8988T (cell line): ENCODE results near the gene SLAMF8.
A peak's percentile ranks its signal among the peaks of the same experiment; 100 is the strongest.

Source experiments
- DNase-seq: peaks from one replicate; pipeline ENCODE4 v3.0.0; 2011

The SLAMF8 gene

DNA sequence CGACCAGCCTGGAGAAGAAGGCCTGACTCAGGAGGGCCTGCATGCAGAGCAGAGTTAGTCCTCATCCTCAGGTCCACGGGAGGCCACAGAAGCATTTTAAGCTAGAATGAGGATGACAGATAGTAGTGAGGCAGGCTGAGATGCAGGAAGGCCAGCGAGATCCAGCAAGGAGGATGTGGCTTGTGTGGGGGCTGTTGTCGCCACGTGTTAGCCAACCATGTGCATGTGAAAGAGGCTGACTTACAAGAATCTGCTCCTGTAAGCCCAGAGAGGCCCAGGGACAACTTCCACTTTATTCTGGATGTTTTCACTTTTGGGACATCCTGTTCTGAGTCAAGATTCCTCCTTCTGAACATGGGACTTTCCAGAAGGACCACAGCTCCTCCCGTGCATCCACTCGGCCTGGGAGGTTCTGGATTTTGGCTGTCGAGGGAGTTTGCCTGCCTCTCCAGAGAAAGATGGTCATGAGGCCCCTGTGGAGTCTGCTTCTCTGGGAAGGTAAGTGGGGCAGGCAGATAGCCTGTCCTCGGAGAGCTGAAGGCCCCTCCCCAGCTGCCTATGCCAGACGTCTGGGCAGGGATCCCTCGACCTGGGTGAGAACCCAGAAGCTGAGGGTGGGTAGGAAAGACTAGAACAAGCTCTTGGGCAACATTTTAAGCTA lies at the start of gene SLAMF8:
SLAMF8 (plus strand) TSS at position 433 of the 661 bp plus-strand sequence; CDS start at position 459, 26 bp downstream.
- no peak for DNase-seq

DNA sequence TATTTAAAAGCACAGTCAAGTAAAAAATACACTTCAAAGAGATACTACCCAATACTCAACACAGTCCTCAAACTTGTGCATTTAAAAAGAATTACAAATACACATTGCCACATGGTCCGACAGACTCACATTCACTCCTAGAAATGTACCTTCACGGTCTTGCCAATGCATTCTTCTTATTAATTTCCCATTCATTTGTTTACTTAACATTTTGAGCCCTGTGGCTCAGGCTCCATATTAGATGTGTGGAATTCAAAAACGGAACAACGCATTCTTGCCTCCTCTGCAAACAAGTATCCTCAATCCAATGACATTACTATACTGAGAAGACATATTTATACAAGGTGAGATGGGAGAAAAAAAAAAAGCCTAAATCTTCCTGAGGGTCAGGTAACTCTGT lies 48.4 kb upstream of the SLAMF8 start:
- DNase-seq = no peak

DNA sequence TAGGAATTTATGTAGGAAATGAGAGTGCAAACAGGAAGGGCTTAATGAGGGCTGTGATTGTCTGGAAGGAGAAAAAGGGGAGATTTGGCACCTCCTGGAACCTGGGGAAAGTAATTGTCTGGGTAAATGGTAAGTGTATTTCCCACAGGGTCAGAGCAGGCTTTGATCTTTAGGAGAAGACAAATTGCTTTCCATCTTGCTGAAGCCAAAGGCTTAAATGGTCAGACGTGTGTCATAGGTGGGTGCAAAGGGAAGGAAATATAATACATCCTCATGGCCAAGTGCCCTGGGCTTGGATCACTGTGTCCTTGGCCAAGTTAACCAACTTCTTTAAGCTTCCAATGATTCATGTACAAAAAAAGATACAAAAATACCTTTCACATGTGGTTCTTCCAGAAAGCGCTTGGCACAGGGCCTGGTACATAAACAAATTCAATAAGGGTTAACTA lies 47.2 kb upstream of the SLAMF8 start:
- no peak for DNase-seq

DNA sequence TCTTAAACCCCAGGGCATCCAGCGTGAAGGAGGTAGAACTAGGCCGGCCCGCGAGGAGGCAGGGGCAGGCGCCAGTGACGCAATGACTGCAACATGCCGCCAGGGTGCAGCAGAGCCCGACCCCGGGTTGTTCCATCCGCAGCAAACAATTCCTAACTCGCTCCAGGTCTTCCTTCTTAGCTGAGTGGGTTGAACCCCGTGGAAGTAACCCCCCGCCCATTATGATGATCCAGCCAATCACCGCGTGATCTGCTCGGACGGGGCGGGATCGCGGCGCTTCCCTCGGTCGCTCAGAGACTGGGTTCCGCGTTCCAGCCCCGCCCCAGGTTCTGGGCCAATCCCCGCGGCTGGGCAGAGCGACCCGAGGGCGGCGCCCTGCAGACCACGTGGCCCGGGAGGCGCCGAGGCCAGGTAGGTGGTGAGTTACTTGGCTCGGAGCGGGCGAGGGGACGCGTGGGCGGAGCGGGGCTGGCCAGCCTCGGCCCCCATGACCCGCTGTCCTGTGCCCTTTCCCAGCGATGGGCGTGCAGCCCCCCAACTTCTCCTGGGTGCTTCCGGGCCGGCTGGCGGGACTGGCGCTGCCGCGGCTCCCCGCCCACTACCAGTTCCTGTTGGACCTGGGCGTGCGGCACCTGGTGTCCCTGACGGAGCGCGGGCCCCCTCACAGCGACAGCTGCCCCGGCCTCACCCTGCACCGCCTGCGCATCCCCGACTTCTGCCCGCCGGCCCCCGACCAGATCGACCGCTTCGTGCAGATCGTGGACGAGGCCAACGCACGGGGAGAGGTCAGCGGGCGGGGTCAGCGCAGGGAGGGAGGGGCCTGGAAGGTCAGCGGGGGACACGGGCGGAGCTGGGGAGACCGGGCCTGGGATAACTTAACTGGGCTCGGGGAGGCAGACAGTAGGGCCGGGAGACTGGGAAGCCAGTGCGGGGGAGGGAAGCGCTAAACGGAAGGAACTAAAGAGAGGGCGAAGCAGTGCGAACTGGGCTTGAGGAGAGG lies 45.8 kb upstream of the SLAMF8 start, which contains the start of gene DUSP23:
DUSP23 (plus strand) TSS at position 380 of the 1,000 bp plus-strand sequence; CDS start at position 519, 139 bp downstream.
- DNase-seq = peak; percentile 88

DNA sequence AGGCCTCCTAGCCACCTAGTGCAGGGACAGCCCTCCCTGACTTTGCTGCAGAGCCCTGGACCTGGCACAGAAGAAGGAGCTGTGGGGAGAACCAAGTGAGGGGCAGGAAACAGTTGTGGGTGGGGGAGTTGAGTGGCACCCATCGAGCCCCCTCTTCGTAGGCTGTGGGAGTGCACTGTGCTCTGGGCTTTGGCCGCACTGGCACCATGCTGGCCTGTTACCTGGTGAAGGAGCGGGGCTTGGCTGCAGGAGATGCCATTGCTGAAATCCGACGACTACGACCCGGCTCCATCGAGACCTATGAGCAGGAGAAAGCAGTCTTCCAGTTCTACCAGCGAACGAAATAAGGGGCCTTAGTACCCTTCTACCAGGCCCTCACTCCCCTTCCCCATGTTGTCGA lies 44.7 kb upstream of the SLAMF8 start:
- DNase-seq = no peak

DNA sequence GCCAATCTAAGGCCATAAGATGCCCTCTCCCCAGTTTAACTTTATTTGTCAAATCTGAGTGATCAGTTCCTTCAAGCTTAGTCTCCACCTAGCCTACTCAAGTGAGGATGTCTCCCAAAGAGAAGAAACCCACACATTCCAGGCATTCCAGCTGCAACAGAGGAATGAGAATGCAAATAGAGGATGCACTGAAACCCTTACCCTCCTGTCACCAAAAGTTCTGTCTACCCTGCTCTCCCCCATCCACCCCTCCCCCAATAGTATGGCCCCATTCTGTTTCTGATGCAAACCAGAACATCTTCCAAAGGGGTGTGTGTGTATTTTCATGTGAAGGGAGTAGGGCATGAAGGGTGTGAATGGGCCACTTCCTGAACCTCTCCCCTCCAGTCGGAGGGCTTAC lies 42.9 kb upstream of the SLAMF8 start:
- no peak for DNase-seq

DNA sequence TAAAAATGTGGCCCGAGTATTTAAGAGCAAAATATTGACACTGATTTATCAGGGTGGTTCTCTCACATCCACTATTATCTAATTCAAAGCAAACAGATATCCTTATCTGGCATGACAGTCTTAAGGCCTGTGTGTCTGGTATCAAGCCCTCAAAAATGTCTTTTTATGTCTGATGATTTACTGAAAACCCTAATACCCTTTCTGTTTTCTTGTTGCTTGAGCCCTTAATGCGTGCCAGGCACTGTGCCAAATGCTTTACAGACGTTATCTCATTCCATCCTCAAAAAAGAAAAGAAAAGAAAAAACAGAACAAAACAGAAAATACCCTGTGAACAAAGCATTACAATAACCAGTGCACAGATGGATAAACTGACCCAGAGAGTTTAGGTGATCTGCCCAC lies 40.2 kb upstream of the SLAMF8 start:
- DNase-seq = no peak

DNA sequence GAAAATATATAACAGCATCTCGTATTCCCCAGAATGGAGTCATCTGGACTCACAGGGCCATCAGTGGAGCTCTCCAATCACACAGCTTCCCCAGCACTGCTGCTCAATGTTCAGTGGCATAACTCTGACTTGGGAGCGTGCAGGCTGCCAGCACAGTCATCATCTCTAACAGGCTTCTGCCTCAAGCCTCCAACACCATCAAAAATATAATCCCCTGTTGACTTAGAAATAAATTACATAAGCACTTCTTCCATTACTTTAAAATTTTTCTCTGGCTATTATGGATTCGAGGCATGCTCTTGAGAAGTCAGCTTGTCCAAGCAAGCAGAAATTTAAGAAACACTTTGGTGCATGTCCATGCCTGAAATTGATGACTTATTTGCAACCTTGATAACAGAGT lies 39.7 kb upstream of the SLAMF8 start:
- DNase-seq = no peak

DNA sequence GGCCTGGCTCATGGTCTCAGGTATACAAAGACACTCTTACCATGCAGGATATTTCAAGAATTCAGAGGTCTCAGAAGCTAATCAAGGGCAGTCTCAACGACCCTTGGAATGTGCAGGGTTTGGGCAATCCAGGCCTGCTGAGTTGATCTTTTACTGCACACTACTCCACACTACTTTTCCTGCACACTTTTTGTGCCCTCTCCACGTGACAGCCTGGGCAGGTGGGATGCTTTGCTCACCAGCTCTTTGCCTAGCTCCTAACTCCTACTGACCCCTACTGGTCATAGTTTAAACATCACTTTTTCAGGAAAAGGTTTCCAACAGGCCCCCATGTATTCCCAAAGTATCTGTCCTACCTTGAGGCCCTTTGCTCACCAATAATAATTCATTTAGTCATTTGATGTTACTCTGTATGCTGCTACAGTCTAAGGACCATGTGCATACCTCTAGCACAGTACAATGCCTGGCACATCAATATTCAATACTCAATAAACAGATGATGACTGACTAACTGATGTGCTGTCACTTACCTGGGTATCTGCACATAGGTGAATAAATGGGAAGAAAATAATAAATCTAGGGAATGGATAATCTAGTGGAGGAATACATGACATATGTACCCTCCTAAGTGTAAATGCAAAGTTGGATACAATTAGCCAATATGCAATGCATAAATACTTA lies 36.3 kb upstream of the SLAMF8 start:
- DNase-seq = no peak

DNA sequence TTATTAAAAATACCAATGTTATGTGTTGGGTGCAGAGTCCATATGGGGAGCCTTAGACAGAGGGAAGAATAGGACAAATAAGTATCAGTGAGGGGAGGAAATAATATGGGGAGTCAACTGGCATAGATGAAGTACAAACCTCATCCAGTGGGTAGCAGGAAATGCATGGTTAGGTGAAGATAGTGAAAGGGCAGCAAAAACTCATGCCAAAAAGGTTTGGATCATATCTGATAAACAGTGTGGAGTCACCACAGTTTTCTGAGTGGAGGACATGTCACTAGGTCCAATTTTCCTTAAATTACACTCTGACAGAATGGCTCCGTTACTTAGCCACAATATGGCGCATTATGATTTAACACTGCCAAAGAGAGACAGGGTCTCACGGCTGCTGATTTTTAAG lies 35.6 kb upstream of the SLAMF8 start:
- DNase-seq = no peak

DNA sequence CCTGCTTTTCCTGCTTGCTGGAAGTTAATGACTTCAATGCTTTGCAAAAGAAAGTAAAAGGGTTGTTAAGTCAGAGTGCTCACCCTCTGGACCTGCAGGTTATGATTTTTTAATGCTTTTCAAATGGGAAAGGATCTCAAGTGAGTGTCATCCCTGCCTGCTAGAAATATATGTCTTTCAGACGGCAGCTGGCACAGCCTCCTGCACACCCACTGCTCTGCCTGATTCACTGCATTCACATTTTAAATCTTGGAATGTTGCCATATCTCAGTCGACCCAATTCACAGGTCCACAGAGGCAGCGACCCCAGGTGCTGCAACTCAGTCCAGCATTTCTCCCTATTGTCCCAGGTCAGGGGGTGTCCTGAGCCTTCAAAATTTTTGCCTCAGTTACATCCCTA lies 35.2 kb upstream of the SLAMF8 start:
- no peak for DNase-seq

DNA sequence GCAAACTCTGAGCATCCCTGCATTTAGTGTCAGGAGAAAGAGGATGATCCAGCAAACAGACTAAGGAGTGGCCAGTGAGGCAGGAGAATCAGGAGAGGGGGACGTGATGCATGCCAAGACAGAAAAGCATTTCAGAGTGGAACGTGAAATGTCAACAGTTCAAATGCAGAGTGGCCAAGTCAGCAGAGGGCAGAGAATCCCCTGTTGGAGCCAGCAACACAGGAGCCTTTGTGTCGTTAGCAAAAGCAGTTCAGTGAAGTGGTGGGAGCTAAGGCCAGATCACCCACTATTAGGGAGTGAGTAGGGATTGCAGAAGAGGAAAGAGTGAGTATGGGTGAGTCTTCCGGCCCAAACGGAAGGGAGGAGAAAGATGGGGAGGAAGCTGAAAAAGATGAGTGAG lies 31.1 kb upstream of the SLAMF8 start:
- no peak for DNase-seq

DNA sequence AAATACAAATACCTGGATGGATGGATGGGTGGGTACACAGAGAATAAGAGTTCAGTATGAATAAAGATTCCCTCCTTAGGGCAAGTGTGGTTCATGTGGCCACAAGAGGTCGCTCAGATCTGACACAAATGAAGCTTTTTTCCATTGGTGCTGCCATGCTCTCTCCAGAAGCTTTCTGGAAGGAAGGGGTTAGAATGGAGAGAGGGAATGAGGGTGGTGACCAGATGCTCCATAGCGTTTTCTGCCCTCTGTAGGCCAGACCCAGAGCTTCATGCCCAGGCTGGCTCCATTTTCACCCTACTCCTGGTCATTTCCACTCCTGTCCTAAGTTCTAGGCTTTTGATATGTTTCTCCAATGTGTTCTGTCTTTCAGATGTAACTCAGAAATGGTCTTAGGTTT lies 27.8 kb upstream of the SLAMF8 start:
- peak; percentile 54 for DNase-seq

DNA sequence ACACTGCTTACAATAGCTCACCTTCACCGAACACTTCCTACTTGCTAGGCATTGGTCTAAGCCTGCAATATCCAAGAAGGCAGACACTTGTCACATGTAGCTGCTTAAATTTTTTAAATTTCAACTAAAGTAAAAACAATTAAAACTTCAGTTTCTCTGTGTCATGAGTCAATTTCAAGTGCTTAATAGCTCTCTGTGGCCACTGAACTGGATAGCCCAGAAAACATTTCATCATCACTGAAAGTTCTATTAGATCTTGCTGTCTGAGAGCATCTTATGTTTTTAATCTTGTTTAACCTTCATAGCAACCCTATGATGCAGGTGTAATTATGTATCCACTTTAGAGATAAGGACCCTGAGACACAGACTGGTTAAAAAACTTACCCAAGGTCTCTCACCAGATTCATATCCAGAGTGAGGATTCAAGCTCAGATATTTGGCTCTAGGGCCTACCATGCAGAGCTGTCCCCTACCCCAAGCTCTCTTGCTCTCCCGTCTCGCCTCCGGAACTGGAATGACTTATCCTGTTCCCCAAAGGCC lies 27.2 kb upstream of the SLAMF8 start:
- DNase-seq = no peak

DNA sequence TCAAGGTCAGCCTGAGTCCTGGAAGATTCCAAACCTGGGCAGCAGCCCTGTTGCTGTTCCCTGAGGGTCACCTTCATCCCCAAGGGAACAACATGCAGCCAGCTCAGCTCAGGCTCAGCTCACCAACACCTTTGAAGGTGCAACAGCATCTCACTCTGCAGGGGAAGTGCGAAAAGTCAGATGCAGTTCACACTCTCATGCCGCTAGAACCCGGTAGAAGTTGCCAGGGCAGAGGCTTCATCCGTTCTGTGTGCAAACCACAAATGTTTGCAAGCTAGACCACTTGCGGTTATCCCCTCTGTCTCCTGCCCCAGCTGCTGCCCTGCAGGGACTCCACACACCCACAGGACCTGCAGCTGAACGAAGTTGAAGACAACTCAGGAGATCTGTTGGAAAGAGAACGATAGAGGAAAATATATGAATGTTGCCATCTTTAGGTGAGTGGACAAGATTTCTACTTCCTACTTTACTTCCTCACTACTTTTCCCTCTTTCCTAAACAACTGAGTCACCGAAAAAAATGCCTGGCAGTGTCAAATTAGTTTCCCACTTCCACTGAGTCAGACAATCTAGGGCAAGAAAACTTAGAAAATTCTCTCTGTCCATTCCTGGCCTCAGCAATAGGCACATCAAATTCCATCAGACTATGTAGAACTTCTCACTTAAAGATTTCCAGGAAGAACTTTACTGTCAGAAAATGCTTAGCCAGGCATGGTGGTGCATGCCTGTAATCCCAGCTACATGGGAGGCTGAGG lies 26.3 kb upstream of the SLAMF8 start:
- no peak for DNase-seq

DNA sequence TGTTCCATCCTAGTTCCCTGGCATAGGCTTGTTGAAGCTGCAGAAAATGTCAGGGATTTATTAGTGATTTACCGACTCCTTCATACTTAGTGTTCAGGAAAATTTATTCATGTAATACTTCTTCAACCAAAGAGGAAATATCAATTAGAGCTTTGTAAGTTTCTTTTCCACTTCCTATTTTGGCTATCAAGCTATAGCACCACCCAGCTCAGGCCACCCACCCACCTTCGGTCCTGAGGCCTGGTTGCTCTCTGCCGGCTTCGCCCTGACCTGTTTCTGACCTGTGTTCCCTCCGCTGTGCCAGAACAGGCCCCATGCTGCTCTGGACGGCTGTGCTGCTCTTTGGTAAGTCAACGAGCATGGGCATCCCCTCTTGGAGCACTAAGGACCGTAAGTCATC lies 24.6 kb upstream of the SLAMF8 start, which contains the start of gene FCRL6:
FCRL6 (plus strand) TSS at position 250 of the 400 bp plus-strand sequence; CDS start at position 315, 65 bp downstream.
- DNase-seq = no peak

DNA sequence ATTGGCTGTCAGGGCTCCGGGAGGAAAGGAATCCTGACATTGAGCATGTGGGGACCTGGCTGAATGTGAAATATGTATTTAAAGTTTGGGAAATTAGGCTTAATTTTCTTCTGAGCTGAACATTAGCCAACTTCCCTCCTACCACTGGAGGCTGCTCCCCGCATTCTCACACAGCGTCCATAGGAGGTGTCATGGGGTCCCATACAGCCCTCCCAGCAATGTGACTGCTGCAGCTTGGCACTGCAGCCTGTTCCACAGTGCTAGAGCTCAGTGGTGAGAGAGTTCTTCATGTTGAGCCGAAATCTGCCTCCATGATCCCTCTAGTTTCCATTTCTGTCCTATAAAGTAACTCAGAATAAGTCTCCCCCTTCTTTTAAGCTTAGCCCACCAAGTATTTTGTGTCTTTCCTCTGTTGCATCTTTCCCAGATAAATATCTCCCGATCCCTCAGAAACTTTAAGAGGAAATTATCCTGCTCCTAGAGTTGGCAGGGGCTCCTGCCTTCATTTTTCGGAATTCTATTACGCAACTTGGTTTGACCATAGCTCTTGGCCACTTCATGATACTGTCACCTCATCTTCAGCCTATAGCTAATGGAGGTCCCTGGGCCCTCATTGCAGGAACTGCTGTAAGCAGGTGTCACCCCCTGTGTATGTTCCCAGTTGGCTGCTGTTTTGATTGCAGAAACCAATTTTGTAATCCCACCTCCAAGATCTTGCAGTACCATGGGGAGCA lies 22.6 kb upstream of the SLAMF8 start:
- no peak for DNase-seq

DNA sequence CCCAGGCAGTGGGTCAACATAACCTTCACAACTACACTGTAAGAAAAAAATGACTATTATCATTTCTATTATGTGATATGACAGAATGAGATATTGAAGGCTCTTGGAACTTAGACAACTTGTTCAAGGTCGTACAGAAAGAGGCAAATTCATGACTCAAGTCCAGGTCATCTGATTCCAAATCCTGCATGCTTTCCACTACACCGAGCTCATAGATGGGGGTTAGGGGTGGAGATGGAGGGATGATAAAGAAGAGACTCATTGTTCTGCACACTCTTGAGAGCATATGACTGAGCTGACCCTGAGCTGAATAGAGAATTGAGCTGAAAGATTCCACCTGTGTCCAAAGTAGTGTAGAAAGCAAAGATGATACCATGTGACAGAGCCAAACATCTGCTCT lies 21.7 kb upstream of the SLAMF8 start:
- DNase-seq = no peak

DNA sequence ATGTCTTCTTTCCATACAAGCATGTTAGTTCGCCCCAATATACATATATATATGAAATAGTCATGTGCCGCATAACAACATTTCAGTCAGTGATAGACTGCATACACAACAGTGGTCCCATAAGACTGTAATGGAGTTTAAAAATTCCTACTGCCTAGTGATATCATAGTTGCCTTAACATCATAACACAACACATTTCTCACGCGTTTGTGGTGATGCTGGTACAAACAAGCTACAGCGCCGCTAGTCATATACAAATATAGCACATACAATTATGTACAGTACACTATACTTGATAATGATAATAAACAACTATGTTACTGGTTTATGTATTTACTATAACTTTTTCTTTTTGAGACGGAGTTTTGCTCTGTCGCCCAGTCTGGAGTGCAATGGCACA lies 10.7 kb upstream of the SLAMF8 start:
- DNase-seq = no peak

DNA sequence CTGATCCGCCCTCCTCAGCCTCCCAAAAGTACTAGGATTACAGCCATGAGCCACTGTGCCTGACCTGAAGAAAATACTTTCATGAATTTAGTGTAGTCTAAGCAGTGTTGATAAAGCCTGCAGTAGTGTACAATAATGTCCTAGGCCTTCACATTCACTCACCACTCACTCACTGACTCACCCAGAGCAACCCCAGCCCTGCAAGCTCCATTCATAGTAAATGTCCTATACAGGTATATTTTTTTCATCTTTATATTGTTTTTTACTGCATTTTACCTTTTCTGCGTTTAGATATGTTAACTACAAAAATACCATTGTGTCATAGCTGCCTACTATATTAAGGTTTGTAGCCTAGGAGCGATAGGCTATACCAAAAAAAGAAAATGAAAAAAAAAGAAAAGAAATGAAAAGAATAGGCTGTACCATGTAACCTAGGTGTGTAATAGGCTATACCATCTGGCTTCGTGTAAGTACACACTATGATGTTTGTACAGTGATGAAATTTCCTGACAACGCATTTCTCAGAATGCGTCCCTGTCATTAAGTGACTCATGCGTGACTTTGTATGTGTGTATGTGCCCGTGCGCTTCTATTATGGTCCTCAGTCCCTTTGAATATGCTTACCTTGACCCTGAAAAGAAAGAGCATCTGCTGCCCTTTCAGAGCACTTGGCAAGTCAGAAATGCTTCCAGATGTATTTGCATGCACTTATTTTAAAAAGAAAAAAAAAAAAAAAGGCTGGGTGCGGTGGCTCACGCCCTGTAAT lies 9.2 kb upstream of the SLAMF8 start:
- no peak for DNase-seq
